Measurements from ENCODE around the gene PKP2.

DNA sequence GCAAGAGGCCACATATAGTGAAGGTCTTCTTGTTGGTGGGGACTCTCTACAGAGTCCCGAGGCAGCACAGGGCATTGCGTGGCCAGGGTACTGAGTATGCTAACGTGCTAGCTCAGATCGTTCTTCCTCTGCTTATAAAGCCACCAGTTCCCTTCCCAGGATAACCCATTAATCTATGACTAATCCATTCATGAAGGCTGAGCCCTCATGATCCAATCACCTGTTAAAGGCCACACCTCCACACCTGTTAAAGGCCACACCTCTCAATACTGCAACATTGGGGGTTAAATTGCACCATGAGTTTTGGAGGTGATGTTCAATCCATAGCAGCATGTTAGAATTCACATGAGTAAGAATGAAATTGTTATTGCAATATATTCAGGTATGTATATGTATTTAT, 128.1 kb downstream of the PKP2 start:
- TF ChIP-seq, protein P1, sequence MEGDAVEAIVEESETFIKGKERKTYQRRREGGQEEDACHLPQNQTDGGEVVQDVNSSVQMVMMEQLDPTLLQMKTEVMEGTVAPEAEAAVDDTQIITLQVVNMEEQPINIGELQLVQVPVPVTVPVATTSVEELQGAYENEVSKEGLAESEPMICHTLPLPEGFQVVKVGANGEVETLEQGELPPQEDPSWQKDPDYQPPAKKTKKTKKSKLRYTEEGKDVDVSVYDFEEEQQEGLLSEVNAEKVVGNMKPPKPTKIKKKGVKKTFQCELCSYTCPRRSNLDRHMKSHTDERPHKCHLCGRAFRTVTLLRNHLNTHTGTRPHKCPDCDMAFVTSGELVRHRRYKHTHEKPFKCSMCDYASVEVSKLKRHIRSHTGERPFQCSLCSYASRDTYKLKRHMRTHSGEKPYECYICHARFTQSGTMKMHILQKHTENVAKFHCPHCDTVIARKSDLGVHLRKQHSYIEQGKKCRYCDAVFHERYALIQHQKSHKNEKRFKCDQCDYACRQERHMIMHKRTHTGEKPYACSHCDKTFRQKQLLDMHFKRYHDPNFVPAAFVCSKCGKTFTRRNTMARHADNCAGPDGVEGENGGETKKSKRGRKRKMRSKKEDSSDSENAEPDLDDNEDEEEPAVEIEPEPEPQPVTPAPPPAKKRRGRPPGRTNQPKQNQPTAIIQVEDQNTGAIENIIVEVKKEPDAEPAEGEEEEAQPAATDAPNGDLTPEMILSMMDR (IDR thresholded peaks at IDR 0.05; ENCODE audit: low read depth, low read length), result no peak
- no peak for TF ChIP-seq POLR2A (IDR thresholded peaks at IDR 0.05; ENCODE audit: extremely low read depth, insufficient read length)
